GM23338 (cell line): Measurements from ENCODE around the gene SLC4A5.

Experiments used
- EZH2 ChIP-seq: fragments of 200-600 bp; sonication (generic); IDR thresholded peaks from one replicate; pipeline ENCODE4 v1.8.0; 2017; ENCODE audit warnings: antibody characterized with exemption, mild to moderate bottlenecking, low read depth; ENCODE audit not compliant: unreplicated experiment
- EZH2phosphoT487 ChIP-seq: fragments of 200-600 bp; sonication (generic); IDR thresholded peaks from one replicate; pipeline ENCODE4 v1.8.1; 2018; ENCODE audit warnings: antibody characterized with exemption; ENCODE audit not compliant: unreplicated experiment
- TF ChIP-seq, protein P1 (sequence below), 2 experiments: fragments of 200-600 bp in 1 of 2; sonication (generic) in 1 of 2; conservative IDR thresholded peaks; 2 replicates each; pipeline versions ENCODE4 v1.5.1 to v1.6.1; 2016 to 2017; ENCODE audit warnings: antibody characterized with exemption in 2 of 2, low read depth in 2 of 2, mild to moderate bottlenecking in 2 of 2, moderate library complexity in 1 of 2

DNA sequence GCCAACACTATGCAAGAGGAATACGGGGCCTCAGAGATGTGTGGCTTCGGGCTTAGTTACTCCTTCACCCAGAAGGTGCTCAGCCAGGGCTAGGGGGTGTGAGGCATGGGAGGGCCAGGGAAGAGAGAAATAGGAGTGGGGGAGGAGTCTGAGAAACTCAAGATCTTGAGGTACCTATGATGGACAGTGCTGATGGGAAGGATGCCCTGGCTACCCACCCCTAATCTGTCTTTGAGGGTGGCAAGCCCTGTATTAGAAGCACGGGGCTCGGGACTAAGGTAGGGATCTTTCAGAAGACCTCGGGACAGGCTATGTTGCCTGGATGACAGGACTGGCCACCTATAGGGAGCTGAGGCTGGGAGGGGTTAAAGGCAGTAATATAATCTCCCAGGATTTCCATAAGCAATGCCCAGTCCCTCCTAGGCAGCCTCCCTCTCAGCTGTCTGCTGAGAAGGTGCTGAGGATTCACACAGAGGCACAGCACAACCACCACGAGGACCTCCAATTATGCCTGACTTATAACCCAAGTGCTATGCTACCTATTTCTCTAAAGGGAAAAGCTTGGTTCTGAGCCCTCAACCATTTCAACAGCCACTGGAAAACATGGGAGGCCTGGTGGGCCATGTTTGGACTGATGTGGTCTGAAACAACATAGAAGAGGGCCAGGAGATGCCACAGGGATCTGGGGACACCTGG, 121.5 kb downstream of the SLC4A5 start:
- TF ChIP-seq, protein P1, sequence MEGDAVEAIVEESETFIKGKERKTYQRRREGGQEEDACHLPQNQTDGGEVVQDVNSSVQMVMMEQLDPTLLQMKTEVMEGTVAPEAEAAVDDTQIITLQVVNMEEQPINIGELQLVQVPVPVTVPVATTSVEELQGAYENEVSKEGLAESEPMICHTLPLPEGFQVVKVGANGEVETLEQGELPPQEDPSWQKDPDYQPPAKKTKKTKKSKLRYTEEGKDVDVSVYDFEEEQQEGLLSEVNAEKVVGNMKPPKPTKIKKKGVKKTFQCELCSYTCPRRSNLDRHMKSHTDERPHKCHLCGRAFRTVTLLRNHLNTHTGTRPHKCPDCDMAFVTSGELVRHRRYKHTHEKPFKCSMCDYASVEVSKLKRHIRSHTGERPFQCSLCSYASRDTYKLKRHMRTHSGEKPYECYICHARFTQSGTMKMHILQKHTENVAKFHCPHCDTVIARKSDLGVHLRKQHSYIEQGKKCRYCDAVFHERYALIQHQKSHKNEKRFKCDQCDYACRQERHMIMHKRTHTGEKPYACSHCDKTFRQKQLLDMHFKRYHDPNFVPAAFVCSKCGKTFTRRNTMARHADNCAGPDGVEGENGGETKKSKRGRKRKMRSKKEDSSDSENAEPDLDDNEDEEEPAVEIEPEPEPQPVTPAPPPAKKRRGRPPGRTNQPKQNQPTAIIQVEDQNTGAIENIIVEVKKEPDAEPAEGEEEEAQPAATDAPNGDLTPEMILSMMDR (conservative IDR thresholded peaks at IDR 0.05; ENCODE audit: low read depth in 2 of 2), result no peak
- TF ChIP-seq EZH2 (no peak), EZH2phosphoT487 (no peak)
